HEK293 (cell line): ENCODE data around the gene GALNS.
A peak's percentile ranks its signal among the peaks of the same experiment; 100 is the strongest.

Experiments
- GLIS2 ChIP-seq: fragments of 450-650 bp; formaldehyde crosslinking; IDR thresholded peaks from 2 replicates; pipeline ENCODE4 v1.5.1; 2016; ENCODE audit warnings: missing biosample characterization, missing genetic modification characterization
- KLF16 ChIP-seq: fragments of 450-650 bp; formaldehyde crosslinking; IDR thresholded peaks from 2 replicates; pipeline ENCODE4 v1.5.1; 2017; ENCODE audit warnings: missing biosample characterization, missing genetic modification characterization
- KLF8 ChIP-seq: fragments of 450-650 bp; formaldehyde crosslinking; IDR thresholded peaks from 2 replicates; pipeline ENCODE4 v1.5.1; 2016; ENCODE audit warnings: missing biosample characterization, missing genetic modification characterization
- PRDM1 ChIP-seq: fragments of 450-650 bp; formaldehyde crosslinking; IDR thresholded peaks from 2 replicates; pipeline ENCODE4; 2016; ENCODE audit warnings: missing biosample characterization, missing genetic modification characterization
- SCRT1 ChIP-seq: fragments of 450-650 bp; formaldehyde crosslinking; IDR thresholded peaks from 2 replicates; pipeline ENCODE4 v1.5.1; 2016; ENCODE audit warnings: missing biosample characterization, missing genetic modification characterization, borderline replicate concordance
- WT1 ChIP-seq: fragments of 450-650 bp; formaldehyde crosslinking; IDR thresholded peaks from 2 replicates; pipeline ENCODE4 v1.5.1; 2016; ENCODE audit warnings: missing biosample characterization, missing genetic modification characterization
- ZBTB1 ChIP-seq: fragments of 450-650 bp; formaldehyde crosslinking; IDR thresholded peaks from 2 replicates; pipeline ENCODE4 v1.5.1; 2016; ENCODE audit warnings: missing biosample characterization, missing genetic modification characterization
- ZBTB44 ChIP-seq: fragments of 450-650 bp; IDR thresholded peaks from 2 replicates; pipeline ENCODE4 v1.5.1; 2018; ENCODE audit warnings: missing biosample characterization, mild to moderate bottlenecking, missing genetic modification characterization
- ZBTB49 ChIP-seq: fragments of 450-650 bp; formaldehyde crosslinking; IDR thresholded peaks from 2 replicates; pipeline ENCODE4 v1.5.1; 2016; ENCODE audit warnings: missing biosample characterization, missing genetic modification characterization, low read depth
- ZFP37 ChIP-seq: fragments of 450-650 bp; formaldehyde crosslinking; IDR thresholded peaks from 2 replicates; pipeline ENCODE4 v1.5.1; 2016; ENCODE audit warnings: missing biosample characterization, missing genetic modification characterization
- ZFP41 ChIP-seq: fragments of 450-650 bp; formaldehyde crosslinking; IDR thresholded peaks from 2 replicates; pipeline ENCODE4 v1.5.1; 2016; ENCODE audit warnings: missing biosample characterization, missing genetic modification characterization, borderline replicate concordance
- ZNF114 ChIP-seq: fragments of 450-650 bp; formaldehyde crosslinking; IDR thresholded peaks from 2 replicates; pipeline ENCODE4 v1.5.0; 2017; ENCODE audit warnings: missing biosample characterization, missing genetic modification characterization
- ZNF19 ChIP-seq: fragments of 450-650 bp; formaldehyde crosslinking; IDR thresholded peaks from 2 replicates; pipeline ENCODE4; 2016; ENCODE audit warnings: missing biosample characterization, missing genetic modification characterization, low read depth
- ZNF2 ChIP-seq: fragments of 450-650 bp; formaldehyde crosslinking; IDR thresholded peaks from 2 replicates; pipeline ENCODE4 v1.5.1; 2016; ENCODE audit warnings: missing biosample characterization, missing genetic modification characterization
- ZNF394 ChIP-seq: fragments of 450-650 bp; formaldehyde crosslinking; IDR thresholded peaks from 2 replicates; pipeline ENCODE4 v1.5.1; 2016; ENCODE audit warnings: missing biosample characterization, missing genetic modification characterization, mild to moderate bottlenecking, moderate library complexity, borderline replicate concordance
- ZNF404 ChIP-seq: fragments of 450-650 bp; formaldehyde crosslinking; IDR thresholded peaks from 2 replicates; pipeline ENCODE4 v1.5.1; 2017; ENCODE audit warnings: missing biosample characterization, missing genetic modification characterization
- ZNF433 ChIP-seq: fragments of 450-650 bp; formaldehyde crosslinking; IDR thresholded peaks from 2 replicates; pipeline ENCODE4 v1.5.1; 2016; ENCODE audit warnings: missing biosample characterization, missing genetic modification characterization, low read depth
- ZNF48 ChIP-seq: fragments of 450-650 bp; formaldehyde crosslinking; IDR thresholded peaks from 2 replicates; pipeline ENCODE4 v1.5.1; 2016; ENCODE audit warnings: missing biosample characterization, missing genetic modification characterization
- ZNF501 ChIP-seq: fragments of 450-650 bp; formaldehyde crosslinking; IDR thresholded peaks from 2 replicates; pipeline ENCODE4 v1.5.1; 2016; ENCODE audit warnings: missing biosample characterization, missing genetic modification characterization
- ZNF510 ChIP-seq: fragments of 450-650 bp; formaldehyde crosslinking; IDR thresholded peaks from 2 replicates; pipeline ENCODE4 v1.5.1; 2018; ENCODE audit warnings: mild to moderate bottlenecking, missing genetic modification characterization, missing biosample characterization; ENCODE audit not compliant: insufficient replicate concordance
- ZNF544 ChIP-seq: fragments of 450-650 bp; formaldehyde crosslinking; IDR thresholded peaks from 2 replicates; pipeline ENCODE4 v1.5.0; 2017; ENCODE audit warnings: missing biosample characterization, missing genetic modification characterization
- ZNF555 ChIP-seq: fragments of 450-650 bp; formaldehyde crosslinking; conservative IDR thresholded peaks from 2 replicates; pipeline ENCODE4 v1.5.1; 2017; ENCODE audit warnings: missing biosample characterization, mild to moderate bottlenecking, missing genetic modification characterization, inconsistent platforms
- ZNF558 ChIP-seq: fragments of 450-650 bp; formaldehyde crosslinking; IDR thresholded peaks from 2 replicates; pipeline ENCODE4 v1.5.1; 2016; ENCODE audit warnings: missing biosample characterization, missing genetic modification characterization
- ZNF561 ChIP-seq: fragments of 450-650 bp; IDR thresholded peaks from 2 replicates; pipeline ENCODE4 v1.5.1; 2018; ENCODE audit warnings: missing biosample characterization, missing genetic modification characterization, borderline replicate concordance
- ZNF580 ChIP-seq: fragments of 450-650 bp; formaldehyde crosslinking; IDR thresholded peaks from 2 replicates; pipeline ENCODE4 v1.5.1; 2016; ENCODE audit warnings: missing biosample characterization, missing genetic modification characterization
- ZNF585B ChIP-seq: fragments of 450-650 bp; formaldehyde crosslinking; IDR thresholded peaks from 2 replicates; pipeline ENCODE4 v1.5.1; 2016; ENCODE audit warnings: missing biosample characterization, missing genetic modification characterization
- ZNF621 ChIP-seq: fragments of 450-650 bp; formaldehyde crosslinking; IDR thresholded peaks from 2 replicates; pipeline ENCODE4 v1.5.1; 2017; ENCODE audit warnings: missing biosample characterization, missing genetic modification characterization
- ZNF654 ChIP-seq: fragments of 450-650 bp; formaldehyde crosslinking; IDR thresholded peaks from 2 replicates; pipeline ENCODE4 v1.5.1; 2016; ENCODE audit warnings: low read depth, missing biosample characterization, missing genetic modification characterization
- ZNF658 ChIP-seq: fragments of 450-650 bp; formaldehyde crosslinking; IDR thresholded peaks from 2 replicates; pipeline ENCODE4; 2016; ENCODE audit warnings: missing biosample characterization, missing genetic modification characterization
- ZNF670 ChIP-seq: fragments of 450-650 bp; formaldehyde crosslinking; IDR thresholded peaks from 2 replicates; pipeline ENCODE4 v1.5.1; 2016; ENCODE audit warnings: missing biosample characterization, missing genetic modification characterization, low read depth
- ZNF701 ChIP-seq: fragments of 450-650 bp; formaldehyde crosslinking; IDR thresholded peaks from 2 replicates; pipeline ENCODE4 v1.5.1; 2016; ENCODE audit warnings: missing biosample characterization, missing genetic modification characterization
- ZNF777 ChIP-seq: fragments of 450-650 bp; formaldehyde crosslinking; IDR thresholded peaks from 2 replicates; pipeline ENCODE4 v1.5.1; 2017; ENCODE audit warnings: missing biosample characterization, missing genetic modification characterization, borderline replicate concordance
- TF ChIP-seq, protein P1 (sequence below): fragments of 450-650 bp; formaldehyde crosslinking; IDR thresholded peaks from 2 replicates; pipeline ENCODE4 v1.5.1; 2016; ENCODE audit warnings: missing biosample characterization, missing genetic modification characterization, borderline replicate concordance

GALNS gene

GRCh38 chr16:88809068-88809675 lies 47.6 kb downstream of the GALNS start (continued):
- TF ChIP-seq ZNF394 (tag by site-specific recombination), result no peak
- no peak for TF ChIP-seq ZNF561 (tag by site-specific recombination)
- no peak for TF ChIP-seq KLF8 (tag by site-specific recombination)
- no peak for TF ChIP-seq ZNF585B (tag by site-specific recombination)
- TF ChIP-seq ZNF544 (tag by site-specific recombination), result no peak
- TF ChIP-seq ZNF580, result no peak
- TF ChIP-seq ZNF19 (tag by site-specific recombination), result no peak
- no peak for TF ChIP-seq ZNF501
- TF ChIP-seq ZBTB1 (tag by site-specific recombination), result no peak
- no peak for TF ChIP-seq ZFP41 (tag by site-specific recombination)
- peak; percentile 22 for TF ChIP-seq WT1 (tag by site-specific recombination)
- no peak for TF ChIP-seq ZNF701
- TF ChIP-seq ZNF433, result no peak
- TF ChIP-seq ZNF621 (tag by site-specific recombination), result no peak
- no peak for TF ChIP-seq ZNF654 (tag by site-specific recombination)
- TF ChIP-seq ZBTB44 (tag by site-specific recombination), result peak; percentile 94
- no peak for TF ChIP-seq ZNF555 (tag by site-specific recombination)
- no peak for TF ChIP-seq GLIS2 (tag by site-specific recombination)
- TF ChIP-seq ZNF48 (tag by site-specific recombination), result no peak
- peak; percentile 65; the same call in 1 of the 2 replicates for TF ChIP-seq ZNF777
- TF ChIP-seq ZNF558 (tag by site-specific recombination), result no peak
- TF ChIP-seq KLF16 (tag by site-specific recombination), result no peak
- no peak for TF ChIP-seq ZNF510 (tag by site-specific recombination)
- no peak for TF ChIP-seq ZFP37 (tag by site-specific recombination)
- no peak for TF ChIP-seq ZNF658 (tag by site-specific recombination)
- no peak for TF ChIP-seq ZNF114 (tag by site-specific recombination)
- no peak for TF ChIP-seq ZNF670 (tag by site-specific recombination)
- TF ChIP-seq ZNF404, result no peak
- TF ChIP-seq SCRT1 (tag by site-specific recombination), result no peak
- TF ChIP-seq, protein P1, sequence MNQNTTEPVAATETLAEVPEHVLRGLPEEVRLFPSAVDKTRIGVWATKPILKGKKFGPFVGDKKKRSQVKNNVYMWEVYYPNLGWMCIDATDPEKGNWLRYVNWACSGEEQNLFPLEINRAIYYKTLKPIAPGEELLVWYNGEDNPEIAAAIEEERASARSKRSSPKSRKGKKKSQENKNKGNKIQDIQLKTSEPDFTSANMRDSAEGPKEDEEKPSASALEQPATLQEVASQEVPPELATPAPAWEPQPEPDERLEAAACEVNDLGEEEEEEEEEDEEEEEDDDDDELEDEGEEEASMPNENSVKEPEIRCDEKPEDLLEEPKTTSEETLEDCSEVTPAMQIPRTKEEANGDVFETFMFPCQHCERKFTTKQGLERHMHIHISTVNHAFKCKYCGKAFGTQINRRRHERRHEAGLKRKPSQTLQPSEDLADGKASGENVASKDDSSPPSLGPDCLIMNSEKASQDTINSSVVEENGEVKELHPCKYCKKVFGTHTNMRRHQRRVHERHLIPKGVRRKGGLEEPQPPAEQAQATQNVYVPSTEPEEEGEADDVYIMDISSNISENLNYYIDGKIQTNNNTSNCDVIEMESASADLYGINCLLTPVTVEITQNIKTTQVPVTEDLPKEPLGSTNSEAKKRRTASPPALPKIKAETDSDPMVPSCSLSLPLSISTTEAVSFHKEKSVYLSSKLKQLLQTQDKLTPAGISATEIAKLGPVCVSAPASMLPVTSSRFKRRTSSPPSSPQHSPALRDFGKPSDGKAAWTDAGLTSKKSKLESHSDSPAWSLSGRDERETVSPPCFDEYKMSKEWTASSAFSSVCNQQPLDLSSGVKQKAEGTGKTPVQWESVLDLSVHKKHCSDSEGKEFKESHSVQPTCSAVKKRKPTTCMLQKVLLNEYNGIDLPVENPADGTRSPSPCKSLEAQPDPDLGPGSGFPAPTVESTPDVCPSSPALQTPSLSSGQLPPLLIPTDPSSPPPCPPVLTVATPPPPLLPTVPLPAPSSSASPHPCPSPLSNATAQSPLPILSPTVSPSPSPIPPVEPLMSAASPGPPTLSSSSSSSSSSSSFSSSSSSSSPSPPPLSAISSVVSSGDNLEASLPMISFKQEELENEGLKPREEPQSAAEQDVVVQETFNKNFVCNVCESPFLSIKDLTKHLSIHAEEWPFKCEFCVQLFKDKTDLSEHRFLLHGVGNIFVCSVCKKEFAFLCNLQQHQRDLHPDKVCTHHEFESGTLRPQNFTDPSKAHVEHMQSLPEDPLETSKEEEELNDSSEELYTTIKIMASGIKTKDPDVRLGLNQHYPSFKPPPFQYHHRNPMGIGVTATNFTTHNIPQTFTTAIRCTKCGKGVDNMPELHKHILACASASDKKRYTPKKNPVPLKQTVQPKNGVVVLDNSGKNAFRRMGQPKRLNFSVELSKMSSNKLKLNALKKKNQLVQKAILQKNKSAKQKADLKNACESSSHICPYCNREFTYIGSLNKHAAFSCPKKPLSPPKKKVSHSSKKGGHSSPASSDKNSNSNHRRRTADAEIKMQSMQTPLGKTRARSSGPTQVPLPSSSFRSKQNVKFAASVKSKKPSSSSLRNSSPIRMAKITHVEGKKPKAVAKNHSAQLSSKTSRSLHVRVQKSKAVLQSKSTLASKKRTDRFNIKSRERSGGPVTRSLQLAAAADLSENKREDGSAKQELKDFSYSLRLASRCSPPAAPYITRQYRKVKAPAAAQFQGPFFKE (tag by site-specific recombination), result no peak
- peak; percentile 37; the same call in 1 of the 2 replicates for TF ChIP-seq ZNF2 (tag by site-specific recombination)
- TF ChIP-seq ZBTB49, result no peak
- TF ChIP-seq PRDM1, result no peak
